GM20431 (cell line): ENCODE measurements around the gene AHSG.

Source experiments
- in situ Hi-C: fragments of 300-500 bp; cut with MseI, MboI; formaldehyde crosslinking; loops from one replicate; pipeline ENCODE4 v1.15.0; 2020; ENCODE audit warnings: low sequenced_read_pairs; ENCODE audit not compliant: unreplicated experiment

AHSG gene

GRCh38 chr3:186590580-186591295 is 22.1 kb upstream of the AHSG start:
- in situ Hi-C loops = no loop called here

- in situ Hi-C loops = no loop called here
Measured at GRCh38 chr3:186592682-186593081, 20.2 kb upstream of the AHSG start.

- in situ Hi-C loops = no loop called here
Measured at GRCh38 chr3:186593862-186594261, 19.0 kb upstream of the AHSG start.

GRCh38 chr3:186594591-186595113 is 18.2 kb upstream of the AHSG start:
- in situ Hi-C loops = no loop called here

- in situ Hi-C loops = no loop called here
Measured at GRCh38 chr3:186596568-186597287, 16.1 kb upstream of the AHSG start.

- in situ Hi-C loops = no loop called here
Measured at GRCh38 chr3:186598108-186598784, 14.6 kb upstream of the AHSG start.

- in situ Hi-C loops = no loop called here
Measured at GRCh38 chr3:186598794-186599141, 14.1 kb upstream of the AHSG start.

- in situ Hi-C loops = no loop called here
Measured at GRCh38 chr3:186599142-186599784, 13.6 kb upstream of the AHSG start.

- in situ Hi-C loops = loop anchor here (25.0 kb wide), 1 partner anchor 563 kb away; no protein-coding TSS in a partner anchor
Measured at GRCh38 chr3:186599785-186600166, 13.1 kb upstream of the AHSG start.

GRCh38 chr3:186600896-186601295 is 12.0 kb upstream of the AHSG start:
- in situ Hi-C loops = loop anchor here (25.0 kb wide), 1 partner anchor 561 kb away; no protein-coding TSS in a partner anchor

GRCh38 chr3:186603159-186603558 is 9.7 kb upstream of the AHSG start:
- in situ Hi-C loops = loop anchor here (25.0 kb wide), 1 partner anchor 559 kb away; no protein-coding TSS in a partner anchor

- in situ Hi-C loops = loop anchor here (25.0 kb wide), 1 partner anchor 557 kb away; no protein-coding TSS in a partner anchor
Measured at GRCh38 chr3:186605078-186605477, 7.8 kb upstream of the AHSG start.

GRCh38 chr3:186605561-186606545 is 7.0 kb upstream of the AHSG start:
- in situ Hi-C loops = loop anchor here (25.0 kb wide), 1 partner anchor 556 kb away; no protein-coding TSS in a partner anchor

GRCh38 chr3:186608624-186609215 is 4.1 kb upstream of the AHSG start:
- in situ Hi-C loops = loop anchor here (25.0 kb wide), 1 partner anchor 554 kb away; no protein-coding TSS in a partner anchor

GRCh38 chr3:186609247-186609868 is 3.5 kb upstream of the AHSG start:
- in situ Hi-C loops = loop anchor here (25.0 kb wide), 1 partner anchor 553 kb away; no protein-coding TSS in a partner anchor

GRCh38 chr3:186612065-186612464 is 795 bp upstream of the AHSG start:
- in situ Hi-C loops = loop anchor here (10.0 to 25.0 kb wide), 2 partner anchors 203 to 550 kb away; no protein-coding TSS in a partner anchor

GRCh38 chr3:186613637-186614265 is 891 bp downstream of the AHSG start:
- in situ Hi-C loops = loop anchor here (10.0 to 25.0 kb wide), 2 partner anchors 201 to 549 kb away; no protein-coding TSS in a partner anchor
